ENCODE results near the gene RBMS1.

DNA sequence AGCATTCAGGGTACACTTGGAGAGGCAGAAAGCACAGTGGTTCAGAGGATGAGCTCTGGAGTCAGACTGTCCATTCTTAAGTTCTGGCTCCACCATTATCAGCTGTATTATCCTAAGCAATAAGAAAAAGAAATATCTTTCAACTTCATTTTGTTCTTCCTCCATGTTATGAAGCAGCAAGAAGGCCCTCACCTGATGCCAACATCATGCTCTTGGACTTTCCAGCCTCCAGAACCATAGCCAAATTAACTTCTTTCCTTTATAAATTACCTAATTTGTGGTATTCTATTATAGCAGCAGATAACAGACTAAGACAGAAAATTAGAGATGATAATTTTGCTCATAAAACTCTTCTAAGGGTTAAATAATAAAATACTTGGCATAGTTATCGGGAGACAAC lies 137.1 kb downstream of the RBMS1 start:
- TF ChIP-seq, protein P1, sequence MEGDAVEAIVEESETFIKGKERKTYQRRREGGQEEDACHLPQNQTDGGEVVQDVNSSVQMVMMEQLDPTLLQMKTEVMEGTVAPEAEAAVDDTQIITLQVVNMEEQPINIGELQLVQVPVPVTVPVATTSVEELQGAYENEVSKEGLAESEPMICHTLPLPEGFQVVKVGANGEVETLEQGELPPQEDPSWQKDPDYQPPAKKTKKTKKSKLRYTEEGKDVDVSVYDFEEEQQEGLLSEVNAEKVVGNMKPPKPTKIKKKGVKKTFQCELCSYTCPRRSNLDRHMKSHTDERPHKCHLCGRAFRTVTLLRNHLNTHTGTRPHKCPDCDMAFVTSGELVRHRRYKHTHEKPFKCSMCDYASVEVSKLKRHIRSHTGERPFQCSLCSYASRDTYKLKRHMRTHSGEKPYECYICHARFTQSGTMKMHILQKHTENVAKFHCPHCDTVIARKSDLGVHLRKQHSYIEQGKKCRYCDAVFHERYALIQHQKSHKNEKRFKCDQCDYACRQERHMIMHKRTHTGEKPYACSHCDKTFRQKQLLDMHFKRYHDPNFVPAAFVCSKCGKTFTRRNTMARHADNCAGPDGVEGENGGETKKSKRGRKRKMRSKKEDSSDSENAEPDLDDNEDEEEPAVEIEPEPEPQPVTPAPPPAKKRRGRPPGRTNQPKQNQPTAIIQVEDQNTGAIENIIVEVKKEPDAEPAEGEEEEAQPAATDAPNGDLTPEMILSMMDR (IDR thresholded peaks at IDR 0.05 in 4 of 5, conservative IDR thresholded peaks at IDR 0.05 in 1 of 5) = no peak
- TF ChIP-seq POLR2A (IDR thresholded peaks at IDR 0.05) = no peak
